ENCODE measurements around the gene DNLZ.

GRCh38 chr9:136386018-136386417 lies 22.5 kb upstream of the DNLZ start:
- TF ChIP-seq CTCF (IDR thresholded peaks at IDR 0.05 in 4 of 5, conservative IDR thresholded peaks at IDR 0.05 in 1 of 5) (no peak), POLR2A (IDR thresholded peaks at IDR 0.05) (no peak)
